AG09309 (cell line): ENCODE results near the gene SYNE1.

ENCODE experiments used
- DNase-seq: peaks from one replicate; pipeline ENCODE4 v3.0.0-alpha.2; 2010; ENCODE audit warnings: low read depth
- H3K4me3 ChIP-seq: 2 replicates; pipeline ENCODE4 v1.5.1; 2011; ENCODE audit warnings: mild to moderate bottlenecking, low read depth, low read length, moderate library complexity; ENCODE audit not compliant: control insufficient read depth
- CTCF ChIP-seq: IDR thresholded peaks from 2 replicates; pipeline ENCODE4 v1.5.1; 2011; ENCODE audit warnings: mild to moderate bottlenecking, low read depth, low read length, inconsistent platforms; ENCODE audit not compliant: insufficient read depth, control insufficient read depth; ENCODE audit errors: missing control alignments

Gene SYNE1

GRCh38 chr6:152295346-152295745 lies 341.8 kb downstream of the SYNE1 start:
- H3K4me3 ChIP-seq = no peak overlapping the region
- DNase-seq = peak; percentile 98
- TF ChIP-seq CTCF = no peak

- H3K4me3 ChIP-seq = no peak overlapping the region
- TF ChIP-seq CTCF = no peak
- DNase-seq = no peak
Observed at GRCh38 chr6:152293404-152293803, 343.8 kb downstream of the SYNE1 start.

- TF ChIP-seq CTCF = no peak
Observed at GRCh38 chr6:152292555-152292954, 344.6 kb downstream of the SYNE1 start.

GRCh38 chr6:152290693-152291092 lies 346.5 kb downstream of the SYNE1 start:
- TF ChIP-seq CTCF = no peak
- H3K4me3 ChIP-seq = no peak overlapping the region
- no peak for DNase-seq

More at GRCh38 chr6:152292555-152292954, 344.6 kb downstream of the SYNE1 start:
- no peak for DNase-seq
- H3K4me3 ChIP-seq = no peak overlapping the region

- no peak for DNase-seq
- H3K4me3 ChIP-seq = no peak overlapping the region
- TF ChIP-seq CTCF = no peak
Observed at GRCh38 chr6:152277826-152278329, 359.3 kb downstream of the SYNE1 start.

GRCh38 chr6:152273638-152274037 lies 363.5 kb downstream of the SYNE1 start:
- TF ChIP-seq CTCF = peak; percentile 20
- H3K4me3 ChIP-seq = no peak overlapping the region

GRCh38 chr6:152273002-152273401 lies 364.2 kb downstream of the SYNE1 start:
- H3K4me3 ChIP-seq = no peak overlapping the region
- no peak for DNase-seq
- no peak for TF ChIP-seq CTCF

More at GRCh38 chr6:152273638-152274037, 363.5 kb downstream of the SYNE1 start:
- DNase-seq = no peak
